PC-9 (cell line): Measurements from ENCODE around the gene DIAPH2.

Experiments used
- EZH2 ChIP-seq: fragments of 200-600 bp; sonication (generic); IDR thresholded peaks from 2 replicates; pipeline ENCODE4 v1.8.0; 2017; ENCODE audit warnings: antibody characterized with exemption, low read depth
- TF ChIP-seq, protein P1 (sequence below): fragments of 200-600 bp; sonication (generic); conservative IDR thresholded peaks from 2 replicates; pipeline ENCODE4 v1.6.1; 2017; ENCODE audit warnings: mixed run types, antibody characterized with exemption, mild to moderate bottlenecking, moderate library complexity

DNA sequence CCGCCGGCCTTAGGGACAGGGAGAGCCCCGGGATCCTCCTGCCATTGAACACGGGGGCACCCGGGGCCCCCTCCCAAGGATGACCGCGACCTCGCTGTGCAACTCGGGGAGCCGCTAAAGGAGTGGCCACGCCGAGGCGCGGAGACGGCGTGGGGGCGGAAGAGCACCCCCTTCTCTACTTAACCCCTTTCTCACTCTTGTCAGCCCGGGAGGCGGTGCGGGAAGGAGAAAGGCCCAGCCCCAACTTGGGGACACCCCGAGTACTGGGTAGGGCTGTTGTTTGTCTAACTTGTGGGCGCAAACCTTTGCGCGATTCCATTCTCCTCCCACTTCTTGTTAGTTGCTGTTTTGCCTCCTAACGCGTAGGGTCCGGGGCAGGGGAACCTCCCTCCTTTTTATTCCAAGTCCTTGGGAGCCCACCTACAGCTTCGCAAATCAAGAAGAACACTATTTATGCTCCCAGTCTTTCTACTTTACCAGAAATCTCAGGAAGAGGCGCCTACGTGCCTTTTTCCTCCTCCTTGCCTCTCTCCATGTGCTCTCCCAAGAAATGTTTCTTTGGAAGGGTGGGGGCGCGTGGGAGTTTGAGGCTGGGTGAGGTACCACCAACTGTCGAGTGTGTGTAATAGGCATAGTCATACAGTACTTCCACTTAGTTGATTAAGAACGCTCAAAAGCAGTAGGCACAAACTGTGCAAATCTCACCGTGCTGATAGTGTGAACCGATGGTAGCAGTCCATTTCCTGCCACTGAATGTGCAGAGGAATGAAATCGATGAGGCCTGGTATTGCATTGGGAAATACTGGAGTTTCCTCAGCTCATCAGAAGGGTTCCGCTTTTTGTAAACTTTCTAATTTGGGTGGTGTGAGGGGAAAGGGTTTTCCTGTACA, 813 bp downstream of the DIAPH2 start:
- TF ChIP-seq EZH2: no peak
- TF ChIP-seq, protein P1, sequence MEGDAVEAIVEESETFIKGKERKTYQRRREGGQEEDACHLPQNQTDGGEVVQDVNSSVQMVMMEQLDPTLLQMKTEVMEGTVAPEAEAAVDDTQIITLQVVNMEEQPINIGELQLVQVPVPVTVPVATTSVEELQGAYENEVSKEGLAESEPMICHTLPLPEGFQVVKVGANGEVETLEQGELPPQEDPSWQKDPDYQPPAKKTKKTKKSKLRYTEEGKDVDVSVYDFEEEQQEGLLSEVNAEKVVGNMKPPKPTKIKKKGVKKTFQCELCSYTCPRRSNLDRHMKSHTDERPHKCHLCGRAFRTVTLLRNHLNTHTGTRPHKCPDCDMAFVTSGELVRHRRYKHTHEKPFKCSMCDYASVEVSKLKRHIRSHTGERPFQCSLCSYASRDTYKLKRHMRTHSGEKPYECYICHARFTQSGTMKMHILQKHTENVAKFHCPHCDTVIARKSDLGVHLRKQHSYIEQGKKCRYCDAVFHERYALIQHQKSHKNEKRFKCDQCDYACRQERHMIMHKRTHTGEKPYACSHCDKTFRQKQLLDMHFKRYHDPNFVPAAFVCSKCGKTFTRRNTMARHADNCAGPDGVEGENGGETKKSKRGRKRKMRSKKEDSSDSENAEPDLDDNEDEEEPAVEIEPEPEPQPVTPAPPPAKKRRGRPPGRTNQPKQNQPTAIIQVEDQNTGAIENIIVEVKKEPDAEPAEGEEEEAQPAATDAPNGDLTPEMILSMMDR: no peak
